Small intestine (tissue), 7 donors: Measurements from ENCODE around the gene HMGCR. TPM values are rescaled to one million over a fixed set of nuclear protein-coding genes. Genes with fewer than 3 reads are reported as not detected.
"Not testable (repeated sequence)": the region's sequence is repeated elsewhere in the genome, so short reads cannot be mapped to it uniquely, and the experiment has no call there.

Experiments
- DNase-seq, 2 donors: peaks; one replicate each; pipeline versions ENCODE4 v3.0.0 to v3.0.0-alpha.2; 2013
- FAIRE-seq: peaks from 2 replicates; lab custom pipeline; 2012; peaks lifted over from hg19 to GRCh38; lab: Jason Lieb, UNC
- H3K27ac ChIP-seq, 3 donors: one replicate each; pipeline ENCODE4 v1.5.1; 2013; ENCODE audit warnings: low read length in 2 of 3, mild to moderate bottlenecking in 2 of 3, control low read depth in 1 of 3, inconsistent platforms in 1 of 3, low read depth in 1 of 3, moderate library complexity in 1 of 3
- H3K27me3 ChIP-seq, 3 donors: one replicate each; pipeline ENCODE4 v1.6.1; 2013; ENCODE audit warnings: low read length in 3 of 3, inconsistent platforms in 1 of 3; ENCODE audit not compliant: control insufficient read depth in 3 of 3, insufficient read depth in 3 of 3
- H3K36me3 ChIP-seq, 3 donors: one replicate each; pipeline ENCODE4 v1.6.1; 2013; ENCODE audit warnings: low read length in 3 of 3, inconsistent platforms in 1 of 3, low read depth in 1 of 3, mild to moderate bottlenecking in 1 of 3, moderate library complexity in 1 of 3; ENCODE audit not compliant: control insufficient read depth in 3 of 3, insufficient read depth in 2 of 3
- H3K4me1 ChIP-seq, 3 donors: one replicate each; pipeline ENCODE4 v1.6.1; 2013; ENCODE audit warnings: low read length in 2 of 3, inconsistent platforms in 1 of 3, low read depth in 1 of 3, mild to moderate bottlenecking in 1 of 3, moderate library complexity in 1 of 3; ENCODE audit not compliant: control insufficient read depth in 3 of 3, insufficient read depth in 2 of 3
- H3K4me3 ChIP-seq, 3 donors: one replicate each; pipeline ENCODE4 v1.5.1; 2013; ENCODE audit warnings: low read length in 3 of 3, control low read depth in 1 of 3, inconsistent platforms in 1 of 3, low read depth in 1 of 3, mild to moderate bottlenecking in 1 of 3, moderate library complexity in 1 of 3
- H3K9me3 ChIP-seq, 2 donors: one replicate each; pipeline ENCODE4 v1.6.1; 2013; ENCODE audit warnings: low read depth in 1 of 2, low read length in 1 of 2; ENCODE audit not compliant: control insufficient read depth in 2 of 2, insufficient read depth in 1 of 2
- WGBS, 3 donors: extraction: QIAGEN DNeasy Blood & Tissue Kit; methylation state at CpG; one replicate each; pipeline ENCODE4 v1.1.7; 2013; 5-methylcytosine and 5-hydroxymethylcytosine counted together
- polyA plus RNA-seq, 4 donors: library from polyadenylated mRNA; stranded (reverse) in 3 of 4; unstranded in 1 of 4; fragments of 200-250 nt in 3 of 4; fragments of 120-200 nt in 1 of 4; gene quantifications; one replicate each; pipeline versions ENCODE4 v1.2.1 to v1.2.3, GENCODE V29; 2013
- donor health status: healthy with polysubstance abuse.
- donor health status: control.
- donor health status: control.
- donor health status: Bipolar disorder and iron deficiency.
- donor health status: healthy.

The HMGCR gene
- polyA plus RNA-seq, 4 donors, result 3.8 to 54.3 (median 29.3) TPM

- H3K27ac ChIP-seq, result peak overlapping the region in 1 of 3 donors; percentile 45
- WGBS, 3 donors, result 50 to 54% (median 50%) methylated on average over 1 of the region's 1 CpG
- DNase-seq, result no peak
Observed at GRCh38 chr5:75319638-75320037, 17.4 kb upstream of the HMGCR start.

GRCh38 chr5:75320371-75320770 is 16.6 kb upstream of the HMGCR start:
- no peak overlapping the region for H3K4me3 ChIP-seq
- H3K27me3 ChIP-seq, result no peaks in the 10 kb centered on the region
- H3K4me1 ChIP-seq, result no peaks in the 10 kb centered on the region
- WGBS, 3 donors, result 82 to 94% (median 84%) methylated on average over 7 of the region's 7 CpGs
- DNase-seq (no peak), FAIRE-seq (no peak)
- H3K9me3 ChIP-seq, result no peaks in the 10 kb centered on the region
- no peak overlapping the region for H3K27ac ChIP-seq
- H3K36me3 ChIP-seq, result no peaks in the 10 kb centered on the region

More at GRCh38 chr5:75319638-75320037, 17.4 kb upstream of the HMGCR start:
- Histone ChIP-seq H3K27me3 (no peaks in the 10 kb centered on the region), H3K36me3 (no peaks in the 10 kb centered on the region), H3K9me3 (no peaks in the 10 kb centered on the region), H3K4me1 (no peaks in the 10 kb centered on the region), H3K4me3 (no peak overlapping the region)
- no peak for FAIRE-seq

- FAIRE-seq (no peak), DNase-seq (peak in 1 of 2 donors; percentile 54)
- 30 to 69% (median 61%) methylated on average over 5 of the region's 5 CpGs for WGBS, 3 donors
- Histone ChIP-seq H3K4me3 (no peak overlapping the region), H3K4me1 (no peaks in the 10 kb centered on the region), H3K27ac (no peak overlapping the region), H3K9me3 (no peaks in the 10 kb centered on the region), H3K27me3 (no peaks in the 10 kb centered on the region), H3K36me3 (no peaks in the 10 kb centered on the region)
Observed at GRCh38 chr5:75322066-75322465, 15.0 kb upstream of the HMGCR start.

GRCh38 chr5:75324791-75325190 is 12.2 kb upstream of the HMGCR start:
- Histone ChIP-seq H3K4me1 (no peaks in the 10 kb centered on the region), H3K36me3 (no peaks in the 10 kb centered on the region), H3K9me3 (no peaks in the 10 kb centered on the region), H3K4me3 (no peak overlapping the region), H3K27ac (no peak overlapping the region), H3K27me3 (no peaks in the 10 kb centered on the region)
- no peak for DNase-seq
- no peak for FAIRE-seq
- WGBS, 3 donors, result 19 to 59% (median 33%) methylated on average over 1 of the region's 1 CpG

GRCh38 chr5:75325242-75325641 is 11.8 kb upstream of the HMGCR start:
- FAIRE-seq (no peak), DNase-seq (no peak)
- no peaks in the 10 kb centered on the region for H3K36me3 ChIP-seq
- H3K27me3 ChIP-seq, result no peaks in the 10 kb centered on the region
- no peaks in the 10 kb centered on the region for H3K9me3 ChIP-seq
- WGBS, 3 donors, result 26 to 35% (median 33%) methylated on average over 1 of the region's 1 CpG
- H3K4me1 ChIP-seq, result no peaks in the 10 kb centered on the region
- no peak overlapping the region for H3K4me3 ChIP-seq
- H3K27ac ChIP-seq, result no peak overlapping the region

GRCh38 chr5:75330404-75330803 is 6.6 kb upstream of the HMGCR start:
- peaks cover 0 to 1% (median 0%) of the 10 kb centered on the region in 3 donors for H3K4me1 ChIP-seq
- DNase-seq (no peak), FAIRE-seq (no peak)
- 82 to 87% (median 85%) methylated on average over 7 of the region's 7 CpGs for WGBS, 3 donors
- no peaks in the 10 kb centered on the region for H3K27me3 ChIP-seq
- H3K9me3 ChIP-seq, result no peaks in the 10 kb centered on the region
- H3K36me3 ChIP-seq, result no peaks in the 10 kb centered on the region
- H3K4me3 ChIP-seq, result no peak overlapping the region
- no peak overlapping the region for H3K27ac ChIP-seq

GRCh38 chr5:75331095-75332090 is 5.6 kb upstream of the HMGCR start:
- Histone ChIP-seq H3K4me3 (no peak overlapping the region), H3K27me3 (no peaks in the 10 kb centered on the region), H3K27ac (no peak overlapping the region), H3K9me3 (no peaks in the 10 kb centered on the region), H3K4me1 (peaks cover 0 to 4% (median 3%) of the 10 kb centered on the region in 3 donors), H3K36me3 (no peaks in the 10 kb centered on the region)
- DNase-seq, result peak in 1 of 2 donors; percentile 15
- WGBS, 3 donors, result 59 to 64% (median 62%) methylated on average over 4 of the region's 4 CpGs
- no peak for FAIRE-seq

- H3K4me1 ChIP-seq, DNase-seq, H3K9me3 ChIP-seq, H3K4me3 ChIP-seq, FAIRE-seq, H3K36me3 ChIP-seq, H3K27ac ChIP-seq, H3K27me3 ChIP-seq: not testable (repeated sequence)
- WGBS, 3 donors, result 96 to 99% (median 99%) methylated on average over 18 to 22 of the region's 23 CpGs
Observed at GRCh38 chr5:75333759-75334158, 3.3 kb upstream of the HMGCR start.
